Duodenal mucosa (tissue), 2 donors: ENCODE data around the gene CHCHD6.

Source experiments
- H3K27ac ChIP-seq: one replicate; pipeline ENCODE4 v1.7.0; 2013; ENCODE audit warnings: low read depth, low read length
- H3K27me3 ChIP-seq, 2 donors: one replicate each; pipeline ENCODE4 v1.7.0; 2013; ENCODE audit warnings: low read length in 2 of 2, control low read depth in 1 of 2; ENCODE audit not compliant: insufficient read depth in 2 of 2, control insufficient read depth in 1 of 2
- H3K36me3 ChIP-seq, 2 donors: one replicate each; pipeline ENCODE4 v1.7.0; 2013; ENCODE audit warnings: low read length in 2 of 2, control low read depth in 1 of 2; ENCODE audit not compliant: insufficient read depth in 2 of 2, control insufficient read depth in 1 of 2
- H3K4me1 ChIP-seq, 2 donors: one replicate each; pipeline ENCODE4 v1.7.0; 2013; ENCODE audit warnings: low read length in 2 of 2, control low read depth in 1 of 2; ENCODE audit not compliant: insufficient read depth in 2 of 2, control insufficient read depth in 1 of 2
- H3K4me3 ChIP-seq, 2 donors: one replicate each; pipeline ENCODE4 v1.7.0; 2013; ENCODE audit warnings: low read length in 2 of 2, low read depth in 1 of 2
- H3K9ac ChIP-seq, 2 donors: one replicate each; pipeline ENCODE4 v1.7.0; 2013; ENCODE audit warnings: low read length in 2 of 2, low read depth in 1 of 2
- H3K9me3 ChIP-seq, 2 donors: one replicate each; pipeline ENCODE4 v1.7.0; 2013; ENCODE audit warnings: low read length in 2 of 2, control low read depth in 1 of 2; ENCODE audit not compliant: control insufficient read depth in 1 of 2

CHCHD6 gene

DNA sequence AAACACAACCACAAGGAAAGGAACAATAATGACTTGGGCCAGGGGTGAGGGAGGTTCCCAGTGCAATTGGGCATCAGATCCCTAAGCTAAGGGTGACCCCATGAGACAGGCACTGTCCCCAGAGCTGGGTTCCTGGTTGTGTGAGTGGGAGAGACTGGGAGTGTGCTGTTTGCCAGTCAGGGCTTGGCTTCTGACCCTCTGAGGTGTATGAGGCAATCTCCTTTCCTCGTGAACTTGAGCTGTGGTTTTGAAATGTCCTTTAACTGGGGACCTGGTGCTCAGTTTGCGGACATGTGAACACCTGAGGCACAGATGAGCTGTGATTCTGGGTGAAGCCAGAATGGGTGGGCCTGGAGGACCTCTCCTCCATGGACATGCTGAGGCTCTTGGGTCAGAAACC is 220.4 kb downstream of the CHCHD6 start:
- no peaks in the 10 kb centered on the region for H3K27me3 ChIP-seq
- no peak overlapping the region for H3K4me3 ChIP-seq
- no peak overlapping the region for H3K27ac ChIP-seq
- peaks cover 9 to 22% of the 10 kb centered on the region in 2 donors for H3K4me1 ChIP-seq
- no peaks in the 10 kb centered on the region for H3K36me3 ChIP-seq
- H3K9ac ChIP-seq, result no peak overlapping the region
- H3K9me3 ChIP-seq, result no peaks in the 10 kb centered on the region

- Histone ChIP-seq H3K4me1 (peaks cover 9 to 22% of the 10 kb centered on the region in 2 donors), H3K36me3 (no peaks in the 10 kb centered on the region), H3K27me3 (no peaks in the 10 kb centered on the region), H3K27ac (no peak overlapping the region), H3K9ac (no peak overlapping the region), H3K4me3 (no peak overlapping the region), H3K9me3 (no peaks in the 10 kb centered on the region)
Measured at GRCh38 chr3:126925411-126926171, 221.6 kb downstream of the CHCHD6 start.

- H3K9me3 ChIP-seq, result no peaks in the 10 kb centered on the region
- H3K4me1 ChIP-seq, result peaks cover 7 to 23% of the 10 kb centered on the region in 2 donors
- no peak overlapping the region for H3K4me3 ChIP-seq
- no peak overlapping the region for H3K27ac ChIP-seq
- no peak overlapping the region for H3K9ac ChIP-seq
- no peaks in the 10 kb centered on the region for H3K36me3 ChIP-seq
- no peaks in the 10 kb centered on the region for H3K27me3 ChIP-seq
Measured at GRCh38 chr3:126926684-126927400, 222.8 kb downstream of the CHCHD6 start.

GRCh38 chr3:126927401-126927750 is 223.3 kb downstream of the CHCHD6 start:
- H3K9ac ChIP-seq, result no peak overlapping the region
- no peak overlapping the region for H3K27ac ChIP-seq
- no peak overlapping the region for H3K4me3 ChIP-seq

GRCh38 chr3:126927846-126928245 is 223.8 kb downstream of the CHCHD6 start:
- H3K27me3 ChIP-seq, result no peaks in the 10 kb centered on the region
- no peak overlapping the region for H3K4me3 ChIP-seq
- H3K9me3 ChIP-seq, result no peaks in the 10 kb centered on the region
- no peak overlapping the region for H3K9ac ChIP-seq
- H3K4me1 ChIP-seq, result peaks cover 0 to 19% of the 10 kb centered on the region in 2 donors
- no peaks in the 10 kb centered on the region for H3K36me3 ChIP-seq
- H3K27ac ChIP-seq, result no peak overlapping the region

More at GRCh38 chr3:126927401-126927750, 223.3 kb downstream of the CHCHD6 start:
- Histone ChIP-seq H3K4me1 (peaks cover 1 to 21% of the 10 kb centered on the region in 2 donors), H3K27me3 (no peaks in the 10 kb centered on the region), H3K36me3 (no peaks in the 10 kb centered on the region), H3K9me3 (no peaks in the 10 kb centered on the region)

- Histone ChIP-seq H3K4me3 (no peak overlapping the region), H3K27ac (no peak overlapping the region), H3K36me3 (no peaks in the 10 kb centered on the region), H3K27me3 (no peaks in the 10 kb centered on the region), H3K9me3 (no peaks in the 10 kb centered on the region), H3K9ac (no peak overlapping the region), H3K4me1 (peaks cover 0 to 19% of the 10 kb centered on the region in 2 donors)
Measured at GRCh38 chr3:126928921-126929474, 225.0 kb downstream of the CHCHD6 start.

DNA sequence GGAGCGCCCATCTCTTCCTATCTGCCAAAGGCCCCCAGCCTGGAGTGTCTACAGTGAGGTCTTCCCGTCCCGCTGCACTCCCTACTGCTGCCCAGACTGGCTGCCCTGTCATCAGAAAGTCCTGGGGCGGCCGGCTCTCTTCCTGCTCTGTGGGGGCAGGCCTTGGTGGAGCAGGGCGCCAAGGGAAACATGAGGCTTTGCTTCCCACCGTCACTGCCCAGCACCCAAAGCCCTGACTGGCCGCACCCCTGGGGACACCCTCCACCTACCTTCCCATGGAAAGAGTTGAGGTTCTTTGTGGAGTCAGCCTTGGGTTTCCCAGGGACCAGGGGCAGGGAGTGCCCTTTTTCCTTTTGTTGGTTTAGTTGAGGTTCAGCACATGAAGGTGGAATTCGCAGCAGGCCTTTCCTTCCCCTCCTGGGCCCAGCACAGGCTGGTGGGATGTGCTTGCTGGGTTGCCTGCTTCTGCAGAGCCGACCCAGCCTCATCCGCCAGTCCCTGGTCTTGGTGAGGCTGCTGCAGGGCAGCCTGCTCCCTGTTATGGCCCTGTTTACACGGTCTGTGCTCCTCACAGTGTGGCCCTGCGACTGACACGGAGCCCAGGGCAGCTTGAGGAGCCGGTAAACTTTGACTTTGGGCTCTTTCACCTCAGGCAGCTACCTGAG is 227.0 kb downstream of the CHCHD6 start:
- Histone ChIP-seq H3K4me3 (no peak overlapping the region), H3K9ac (no peak overlapping the region), H3K9me3 (no peaks in the 10 kb centered on the region), H3K36me3 (no peaks in the 10 kb centered on the region), H3K4me1 (peaks cover 0 to 8% of the 10 kb centered on the region in 2 donors), H3K27ac (no peak overlapping the region), H3K27me3 (no peaks in the 10 kb centered on the region)

DNA sequence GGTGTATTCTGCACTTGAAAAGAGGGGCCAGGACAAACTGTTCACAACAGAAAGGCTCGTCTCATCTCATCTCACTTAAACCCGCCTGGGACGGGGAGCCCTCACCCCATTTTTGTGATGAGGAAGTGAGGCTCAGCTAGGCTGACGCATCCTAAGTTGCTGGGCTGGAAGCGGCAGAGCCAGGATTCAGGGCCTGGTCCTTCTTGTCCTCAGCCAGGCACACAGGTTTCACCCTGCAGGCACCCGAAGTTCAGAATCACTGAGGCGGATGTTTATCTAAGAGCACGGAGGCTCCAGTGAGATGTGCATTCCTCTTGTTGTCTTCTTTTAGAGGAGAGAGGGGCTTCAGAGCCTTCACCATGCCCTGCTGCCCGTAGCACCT is 227.8 kb downstream of the CHCHD6 start:
- H3K27ac ChIP-seq, result no peak overlapping the region
- peaks cover 0 to 8% of the 10 kb centered on the region in 2 donors for H3K4me1 ChIP-seq
- no peaks in the 10 kb centered on the region for H3K9me3 ChIP-seq
- no peaks in the 10 kb centered on the region for H3K27me3 ChIP-seq
- no peaks in the 10 kb centered on the region for H3K36me3 ChIP-seq
- H3K4me3 ChIP-seq, result no peak overlapping the region
- no peak overlapping the region for H3K9ac ChIP-seq

GRCh38 chr3:126932188-126932931 is 228.3 kb downstream of the CHCHD6 start:
- Histone ChIP-seq H3K9ac (no peak overlapping the region), H3K27me3 (no peaks in the 10 kb centered on the region), H3K36me3 (no peaks in the 10 kb centered on the region), H3K9me3 (no peaks in the 10 kb centered on the region), H3K4me3 (no peak overlapping the region), H3K4me1 (peaks cover 0 to 4% of the 10 kb centered on the region in 2 donors), H3K27ac (no peak overlapping the region)
